SK-N-SH treated with all-trans-retinoic acid at 6 μM for 48 hours (cell line): ENCODE results near the gene CYP2A6.

Experiments used
- ATAC-seq: fragments of 200-7000 bp; cut with Tn5 transposase; 3 replicates; pipeline ENCODE4 v1.9.1; 2020; ENCODE audit warnings: mild to moderate bottlenecking, moderate library complexity
- ARNTL ChIP-seq: fragments of 450-650 bp; formaldehyde crosslinking; IDR thresholded peaks from 2 replicates; pipeline ENCODE4 v1.5.0; 2020; ENCODE audit warnings: low read depth, mild to moderate bottlenecking, moderate library complexity, borderline replicate concordance
- BACH2 ChIP-seq: fragments of 250-450 bp; sonication (Bioruptor Pico); IDR thresholded peaks from 2 replicates; pipeline ENCODE4 v1.9.0; 2021; ENCODE audit warnings: mild to moderate bottlenecking, borderline replicate concordance
- CREB5 ChIP-seq: fragments of 250-450 bp; sonication (Bioruptor Pico); IDR thresholded peaks from 2 replicates; pipeline ENCODE4 v1.5.1; 2020; ENCODE audit warnings: low read depth, mild to moderate bottlenecking, moderate library complexity
- CSDC2 ChIP-seq: fragments of 250-450 bp; sonication (Bioruptor Pico); IDR thresholded peaks from 2 replicates; pipeline ENCODE4 v1.5.0; 2020; ENCODE audit warnings: mild to moderate bottlenecking, moderate library complexity
- ESRRG ChIP-seq: fragments of 250-450 bp; sonication (Bioruptor Pico); IDR thresholded peaks from 2 replicates; pipeline ENCODE4 v1.6.1; 2021; ENCODE audit warnings: mild to moderate bottlenecking
- GLIS3 ChIP-seq: fragments of 250-450 bp; sonication (Bioruptor Pico); IDR thresholded peaks from 2 replicates; pipeline ENCODE4 v1.5.0; 2020; ENCODE audit warnings: mild to moderate bottlenecking, moderate library complexity
- ISL1 ChIP-seq: fragments of 250-450 bp; sonication (Bioruptor Pico); IDR thresholded peaks from 2 replicates; pipeline ENCODE4 v2.1.2; 2022; ENCODE audit warnings: mild to moderate bottlenecking, moderate library complexity
- OSR1 ChIP-seq: fragments of 250-450 bp; sonication (Bioruptor Pico); IDR thresholded peaks from 2 replicates; pipeline ENCODE4 v1.8.0; 2022; ENCODE audit warnings: moderate library complexity, mild to moderate bottlenecking, inconsistent platforms
- PATZ1 ChIP-seq: fragments of 250-450 bp; sonication (Bioruptor Pico); IDR thresholded peaks from 2 replicates; pipeline ENCODE4 v1.8.0; 2020; ENCODE audit warnings: mild to moderate bottlenecking, moderate library complexity, borderline replicate concordance
- RARB ChIP-seq: fragments of 250-450 bp; sonication (Bioruptor Pico); IDR thresholded peaks from 2 replicates; pipeline ENCODE4 v1.8.0; 2021; ENCODE audit warnings: mild to moderate bottlenecking, moderate library complexity
- SNAI2 ChIP-seq: fragments of 250-450 bp; sonication (Bioruptor Pico); IDR thresholded peaks from 2 replicates; pipeline ENCODE4 v1.5.0; 2020; ENCODE audit warnings: mild to moderate bottlenecking, moderate library complexity
- TCF4 ChIP-seq: fragments of 250-450 bp; sonication (Bioruptor Pico); IDR thresholded peaks from 2 replicates; pipeline ENCODE4 v1.8.0; 2021; ENCODE audit warnings: mild to moderate bottlenecking, moderate library complexity, borderline replicate concordance
- TOX ChIP-seq: fragments of 250-450 bp; sonication (Bioruptor Pico); IDR thresholded peaks from 2 replicates; pipeline ENCODE4 v1.8.0; 2021; ENCODE audit warnings: mild to moderate bottlenecking, moderate library complexity, borderline replicate concordance
- ZC3H10 ChIP-seq: fragments of 250-450 bp; sonication (Bioruptor Pico); IDR thresholded peaks from 2 replicates; pipeline ENCODE4 v1.5.1; 2021; ENCODE audit warnings: mild to moderate bottlenecking, moderate library complexity
- ZFP30 ChIP-seq: fragments of 450-650 bp; formaldehyde crosslinking; IDR thresholded peaks from 2 replicates; pipeline ENCODE4 v1.5.0; 2022; ENCODE audit warnings: mild to moderate bottlenecking, moderate library complexity
- ZNF565 ChIP-seq: fragments of 450-650 bp; formaldehyde crosslinking; conservative IDR thresholded peaks from 2 replicates; pipeline ENCODE4 v1.5.0; 2020; ENCODE audit warnings: low read depth, mild to moderate bottlenecking, moderate library complexity
- ZNF8 ChIP-seq: fragments of 450-650 bp; formaldehyde crosslinking; IDR thresholded peaks from 2 replicates; pipeline ENCODE4 v1.5.0; 2020; ENCODE audit warnings: mild to moderate bottlenecking, moderate library complexity

The CYP2A6 gene

GRCh38 chr19:40810160-40810559 is 40.1 kb downstream of the CYP2A6 start (continued):
- no peak for TF ChIP-seq PATZ1 (CRISPR knock-in tag)
- TF ChIP-seq, all 23 proteins: peak for 0

- TF ChIP-seq ESRRG (no peak), RARB (CRISPR knock-in tag) (no peak), TOX (CRISPR knock-in tag) (no peak), SNAI2 (CRISPR knock-in tag) (no peak), TCF4 (CRISPR knock-in tag) (no peak), CREB5 (CRISPR knock-in tag) (no peak), BACH2 (no peak), PATZ1 (CRISPR knock-in tag) (no peak), ZC3H10 (no peak)
- TF ChIP-seq, all 23 proteins: peak for 0
Measured at GRCh38 chr19:40809358-40810086, 40.7 kb downstream of the CYP2A6 start.

GRCh38 chr19:40808497-40808896 is 41.8 kb downstream of the CYP2A6 start:
- no peak for ATAC-seq
- TF ChIP-seq ARNTL (CRISPR knock-in tag) = no peak
- TF ChIP-seq ZC3H10 = no peak
- TF ChIP-seq CREB5 (CRISPR knock-in tag) = no peak
- no peak for TF ChIP-seq ESRRG
- no peak for TF ChIP-seq OSR1 (CRISPR knock-in tag)
- no peak for TF ChIP-seq PATZ1 (CRISPR knock-in tag)
- no peak for TF ChIP-seq GLIS3 (CRISPR knock-in tag)

More at GRCh38 chr19:40809358-40810086, 40.7 kb downstream of the CYP2A6 start:
- no peak for ATAC-seq

GRCh38 chr19:40808021-40808325 is 42.3 kb downstream of the CYP2A6 start:
- ATAC-seq = no peak
- TF ChIP-seq CSDC2 (no peak), TCF4 (CRISPR knock-in tag) (no peak)

GRCh38 chr19:40807147-40808020 is 42.9 kb downstream of the CYP2A6 start:
- ATAC-seq = no peak
- TF ChIP-seq BACH2 = no peak
- no peak for TF ChIP-seq ZFP30 (CRISPR knock-in tag)
- no peak for TF ChIP-seq RARB (CRISPR knock-in tag)
- TF ChIP-seq PATZ1 (CRISPR knock-in tag) = no peak
- TF ChIP-seq TOX (CRISPR knock-in tag) = no peak
- no peak for TF ChIP-seq ZNF565 (CRISPR knock-in tag)
- no peak for TF ChIP-seq ISL1 (CRISPR knock-in tag)
- TF ChIP-seq TCF4 (CRISPR knock-in tag) = no peak
- no peak for TF ChIP-seq ARNTL (CRISPR knock-in tag)
- no peak for TF ChIP-seq GLIS3 (CRISPR knock-in tag)
- no peak for TF ChIP-seq CREB5 (CRISPR knock-in tag)
- no peak for TF ChIP-seq ZNF8 (CRISPR knock-in tag)
